Esophagus muscularis mucosa (tissue), 3 donors: ENCODE results near the gene PAF1.

Source experiments
- POLR2A ChIP-seq: fragments of 450-650 bp; IDR thresholded peaks from one replicate; pipeline ENCODE4 v1.6.1; 2017; ENCODE audit warnings: antibody characterized with exemption, moderate library complexity, mild to moderate bottlenecking, low read depth
- POLR2AphosphoS5 ChIP-seq, 2 donors: sonication (generic); formaldehyde crosslinking; IDR thresholded peaks; one replicate each; pipeline ENCODE4 v1.6.1; 2017; ENCODE audit warnings: antibody characterized with exemption in 2 of 2
- TF ChIP-seq, protein P1 (sequence below), 3 experiments: fragments of 200-600 bp in 2 of 3; fragments of 450-650 bp in 1 of 3; sonication (generic) in 2 of 3; IDR thresholded peaks; one replicate each; pipeline ENCODE4 v1.5.1; 2017 to 2019; ENCODE audit warnings: antibody characterized with exemption in 3 of 3, mild to moderate bottlenecking in 2 of 3, moderate library complexity in 1 of 3

DNA sequence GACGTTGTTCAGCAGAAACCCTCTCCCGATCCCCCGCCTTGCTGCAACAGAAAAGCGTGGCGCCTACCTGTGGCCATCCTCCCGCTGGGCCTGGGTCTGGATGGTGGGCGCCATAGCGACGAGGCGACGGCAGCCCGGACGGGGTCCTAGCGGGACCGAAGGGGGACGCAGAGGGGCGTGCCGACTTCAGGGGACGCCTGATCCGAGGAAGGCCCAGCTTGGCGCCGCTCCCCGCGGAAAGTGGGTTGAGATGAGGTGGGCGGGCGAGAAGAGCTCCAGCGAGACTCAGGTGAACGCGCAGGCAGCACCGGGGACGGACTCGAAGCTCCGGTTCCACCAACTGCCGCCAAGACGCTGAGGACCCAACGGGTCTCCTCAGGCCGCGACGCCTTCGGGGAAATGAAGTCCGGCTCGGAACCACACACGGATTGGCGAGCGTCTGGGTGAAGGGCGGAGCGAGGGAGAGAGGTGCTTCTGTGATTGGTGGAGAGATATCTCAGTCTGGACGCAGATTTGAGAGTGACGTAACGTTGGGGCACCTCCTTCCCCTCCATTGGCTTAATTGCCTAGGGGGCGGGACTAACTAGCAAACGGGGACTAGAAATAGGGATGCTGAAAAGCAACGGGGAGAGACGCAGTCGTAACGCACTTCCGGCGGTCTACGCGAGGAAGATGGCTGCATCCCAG is at the start of gene PAF1, which contains the start of gene MED29:
- TF ChIP-seq, protein P1, sequence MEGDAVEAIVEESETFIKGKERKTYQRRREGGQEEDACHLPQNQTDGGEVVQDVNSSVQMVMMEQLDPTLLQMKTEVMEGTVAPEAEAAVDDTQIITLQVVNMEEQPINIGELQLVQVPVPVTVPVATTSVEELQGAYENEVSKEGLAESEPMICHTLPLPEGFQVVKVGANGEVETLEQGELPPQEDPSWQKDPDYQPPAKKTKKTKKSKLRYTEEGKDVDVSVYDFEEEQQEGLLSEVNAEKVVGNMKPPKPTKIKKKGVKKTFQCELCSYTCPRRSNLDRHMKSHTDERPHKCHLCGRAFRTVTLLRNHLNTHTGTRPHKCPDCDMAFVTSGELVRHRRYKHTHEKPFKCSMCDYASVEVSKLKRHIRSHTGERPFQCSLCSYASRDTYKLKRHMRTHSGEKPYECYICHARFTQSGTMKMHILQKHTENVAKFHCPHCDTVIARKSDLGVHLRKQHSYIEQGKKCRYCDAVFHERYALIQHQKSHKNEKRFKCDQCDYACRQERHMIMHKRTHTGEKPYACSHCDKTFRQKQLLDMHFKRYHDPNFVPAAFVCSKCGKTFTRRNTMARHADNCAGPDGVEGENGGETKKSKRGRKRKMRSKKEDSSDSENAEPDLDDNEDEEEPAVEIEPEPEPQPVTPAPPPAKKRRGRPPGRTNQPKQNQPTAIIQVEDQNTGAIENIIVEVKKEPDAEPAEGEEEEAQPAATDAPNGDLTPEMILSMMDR (IDR thresholded peaks at IDR 0.05) = no peak
- peak; percentile 96 to 98 for TF ChIP-seq POLR2AphosphoS5 (IDR thresholded peaks at IDR 0.05)
- peak; percentile 66 for TF ChIP-seq POLR2A
